SK-N-MC (cell line): ENCODE data around the gene ENO2.

Experiments used
- EZH2 ChIP-seq: fragments of 200-600 bp; sonication (generic); IDR thresholded peaks from one replicate; pipeline ENCODE4 v1.6.1; 2017; ENCODE audit warnings: antibody characterized with exemption
- POLR2AphosphoS5 ChIP-seq: IDR thresholded peaks from 2 replicates; pipeline ENCODE4 v1.6.1; 2012; ENCODE audit warnings: mild to moderate bottlenecking, low read depth, low read length, borderline replicate concordance

GRCh38 chr12:6961695-6962284, 47.4 kb downstream of the ENO2 start:
- no peak for TF ChIP-seq EZH2
- TF ChIP-seq POLR2AphosphoS5: no peak; the same call in 1 of the 2 replicates
